HFFc6 (cell line): ENCODE data around the gene TMEM119. TPM values are rescaled to one million over a fixed set of nuclear protein-coding genes. Genes with fewer than 3 reads are reported as not detected.

Experiments used
- DNase-seq: peaks from one replicate; pipeline ENCODE4 v3.0.0-alpha.2; 2018
- H3K27ac Mint-ChIP-seq: 2 replicates; pipeline ENCODE4 v1.8.0; 2020; ENCODE audit warnings: mild to moderate bottlenecking, mixed read lengths
- H3K27me3 Mint-ChIP-seq: 2 replicates; pipeline ENCODE4 v1.8.0; 2021; ENCODE audit warnings: mild to moderate bottlenecking, moderate library complexity, mixed read lengths; ENCODE audit not compliant: insufficient read depth
- H3K36me3 Mint-ChIP-seq: 2 replicates; pipeline ENCODE4 v1.8.0; 2021; ENCODE audit warnings: low read depth, mixed read lengths
- H3K4me1 Mint-ChIP-seq: 2 replicates; pipeline ENCODE4 v1.8.0; 2020; ENCODE audit warnings: low read depth, mixed read lengths
- H3K4me3 Mint-ChIP-seq: 2 replicates; pipeline ENCODE4 v1.8.0; 2020; ENCODE audit warnings: mild to moderate bottlenecking, moderate library complexity, mixed read lengths
- H3K9me3 Mint-ChIP-seq: 2 replicates; pipeline ENCODE4 v1.8.0; 2020; ENCODE audit warnings: mild to moderate bottlenecking, mixed read lengths
- CTCF ChIP-seq: fragments of 200-600 bp; sonication (generic); IDR thresholded peaks from 2 replicates; pipeline ENCODE4 v1.5.0; 2021; ENCODE audit warnings: antibody characterized with exemption, mild to moderate bottlenecking
- microRNA-seq: library from miRNA; unstranded; fragments of <30 nt; microRNA quantifications from one replicate; pipeline ENCODE4, GENCODE V29; 2019
- total RNA-seq, 6 experiments: library from RNA; stranded (reverse); fragmentation: NEBNext Ultra II Directional; extraction: Animal tissue kit (Norgen Biotek cat#: 25700); gene quantifications; 2 replicates in 1 of 6; 3 replicates in 5 of 6; pipeline ENCODE4 v1.2.3, GENCODE V29; 2021

TMEM119 gene
- total RNA-seq, 6 experiments from 2014 or later = 11.9 to 22.2 (median 19.1) TPM

GRCh38 chr12:108551535-108551934 is 46.3 kb downstream of the TMEM119 start:
- H3K4me3 Mint-ChIP-seq = peak overlapping the region; percentile 65
- peak overlapping the region; percentile 69 for H3K27ac Mint-ChIP-seq
- H3K4me1 Mint-ChIP-seq = peaks cover 60% of the 10 kb centered on the region
- no peak for TF ChIP-seq CTCF
- no peaks in the 10 kb centered on the region for H3K9me3 Mint-ChIP-seq
- no peaks in the 10 kb centered on the region; the same call in 1 of the 2 replicates for H3K27me3 Mint-ChIP-seq
- peaks cover 14% of the 10 kb centered on the region for H3K36me3 Mint-ChIP-seq
- DNase-seq = peak; percentile 54

GRCh38 chr12:108548954-108549521 is 48.8 kb downstream of the TMEM119 start:
- H3K27ac Mint-ChIP-seq = no peak overlapping the region
- DNase-seq = no peak
- peaks cover 27% of the 10 kb centered on the region for H3K36me3 Mint-ChIP-seq
- H3K4me3 Mint-ChIP-seq = no peak overlapping the region
- H3K9me3 Mint-ChIP-seq = no peaks in the 10 kb centered on the region
- TF ChIP-seq CTCF = no peak
- H3K4me1 Mint-ChIP-seq = peaks cover 44% of the 10 kb centered on the region
- no peaks in the 10 kb centered on the region; the same call in 1 of the 2 replicates for H3K27me3 Mint-ChIP-seq

GRCh38 chr12:108547686-108548085 is 50.2 kb downstream of the TMEM119 start:
- no peak for TF ChIP-seq CTCF
- H3K27me3 Mint-ChIP-seq = no peaks in the 10 kb centered on the region; the same call in 1 of the 2 replicates
- no peaks in the 10 kb centered on the region for H3K9me3 Mint-ChIP-seq
- no peak for DNase-seq
- no peak overlapping the region for H3K27ac Mint-ChIP-seq
- H3K4me1 Mint-ChIP-seq = peaks cover 44% of the 10 kb centered on the region
- H3K36me3 Mint-ChIP-seq = peaks cover 39% of the 10 kb centered on the region
- no peak overlapping the region for H3K4me3 Mint-ChIP-seq

- peak overlapping the region; percentile 73 for H3K27ac Mint-ChIP-seq
- TF ChIP-seq CTCF = no peak
- peaks cover 45% of the 10 kb centered on the region for H3K4me1 Mint-ChIP-seq
- peak; percentile 39 for DNase-seq
- peaks cover 34% of the 10 kb centered on the region for H3K36me3 Mint-ChIP-seq
- H3K4me3 Mint-ChIP-seq = no peak overlapping the region
- H3K27me3 Mint-ChIP-seq = no peaks in the 10 kb centered on the region; the same call in 1 of the 2 replicates
- H3K9me3 Mint-ChIP-seq = no peaks in the 10 kb centered on the region
Measured at GRCh38 chr12:108543652-108544051, 54.2 kb downstream of the TMEM119 start.

GRCh38 chr12:108542320-108542719 is 55.6 kb downstream of the TMEM119 start:
- H3K27ac Mint-ChIP-seq = peak overlapping the region; percentile 90
- TF ChIP-seq CTCF = no peak
- DNase-seq = no peak
- peaks cover 38% of the 10 kb centered on the region for H3K36me3 Mint-ChIP-seq
- no peaks in the 10 kb centered on the region for H3K27me3 Mint-ChIP-seq
- H3K4me1 Mint-ChIP-seq = peaks cover 45% of the 10 kb centered on the region
- H3K4me3 Mint-ChIP-seq = no peak overlapping the region
- no peaks in the 10 kb centered on the region for H3K9me3 Mint-ChIP-seq

Small RNA genes within 50 kb of the gene (microRNA-seq; reads per million reads assigned to microRNA genes)
- not detected for gene MIR4496

Other genes starting within 250 kb of the TMEM119 start
- gene FICD, start 82.8 kb downstream of the TMEM119 start, total RNA-seq = 10 to 100 TPM in 2 of 6 experiments, 1 to 10 TPM in 4; 8.5 to 12.1 (median 9.9) TPM
- gene SART3, start 36.9 kb downstream of the TMEM119 start, total RNA-seq = 10 to 100 TPM; 33.8 to 36.3 (median 34.8) TPM
- 100 to 1,000 TPM; 100 to 128 (median 107) TPM for gene ISCU, start 35.5 kb downstream of the TMEM119 start, total RNA-seq
- gene SELPLG, start 35.8 kb upstream of the TMEM119 start, total RNA-seq = 1 to 10 TPM; 6.2 to 8.1 (median 7.1) TPM
- gene CORO1C, start 133.4 kb upstream of the TMEM119 start, total RNA-seq = 100 to 1,000 TPM; 541 to 709 (median 649) TPM